Astrocyte of the cerebellum (primary cell): Measurements from ENCODE around the gene MTERF4.

Experiments
- DNase-seq: peaks from one replicate; pipeline ENCODE4 v3.0.0-alpha.2; 2011; ENCODE audit warnings: low read depth
- H3K4me3 ChIP-seq: 2 replicates; pipeline ENCODE4 v1.5.1; 2011; ENCODE audit warnings: mild to moderate bottlenecking, low read depth, low read length, moderate library complexity
- CTCF ChIP-seq: IDR thresholded peaks from 2 replicates; pipeline ENCODE4 v1.5.1; 2012; ENCODE audit warnings: low read length, low read depth, moderate library complexity, mild to moderate bottlenecking; ENCODE audit errors: missing control alignments
- in situ Hi-C: cut with HindIII; loops from 2 replicates; pipeline ENCODE4 v1.10.0; 2017; ENCODE audit warnings: low sequenced_read_pairs

Gene MTERF4

DNA sequence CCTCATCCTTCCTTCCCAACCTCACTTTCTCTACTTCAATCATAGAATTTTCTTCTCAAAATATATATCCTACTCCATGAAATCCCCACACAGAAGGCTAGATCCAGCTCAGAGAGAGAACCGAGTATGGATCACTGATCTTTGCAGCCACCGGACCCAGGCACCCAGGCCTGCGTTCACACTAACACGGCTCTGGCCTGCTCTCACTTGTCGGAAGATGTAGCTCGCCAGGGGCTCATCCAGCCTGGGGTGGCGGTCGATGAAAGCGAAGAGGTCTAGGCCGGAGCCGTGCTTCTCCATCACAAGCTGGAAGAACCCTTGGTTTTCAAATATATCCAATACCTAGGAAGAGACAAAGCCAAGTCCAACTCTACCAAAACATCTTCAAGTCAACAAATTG lies 12.7 kb upstream of the MTERF4 start:
- in situ Hi-C loops = no loop called here
- no peak for TF ChIP-seq CTCF
- H3K4me3 ChIP-seq = no peak overlapping the region
- DNase-seq = no peak

DNA sequence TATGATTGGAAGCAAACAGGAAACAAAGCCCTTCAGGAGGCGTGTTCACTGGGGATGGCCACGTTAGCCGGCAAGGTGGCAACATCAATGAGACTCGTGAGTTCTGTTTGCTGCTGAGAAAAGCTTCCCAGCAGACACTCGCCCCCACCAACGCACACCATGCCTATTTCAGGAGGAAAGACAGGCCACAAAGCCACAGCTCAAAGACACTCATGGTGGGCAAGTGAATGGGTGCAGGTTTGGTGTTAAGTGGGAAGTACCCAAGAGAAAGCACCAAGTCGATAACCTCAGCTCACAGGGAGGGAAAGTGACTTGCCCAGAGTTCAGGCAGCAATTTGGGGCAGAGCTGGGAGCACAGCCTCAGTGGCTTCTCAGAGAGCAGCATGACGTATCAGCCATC lies 10.5 kb upstream of the MTERF4 start:
- no peak for DNase-seq
- H3K4me3 ChIP-seq = no peak overlapping the region
- no peak for TF ChIP-seq CTCF
- in situ Hi-C loops = no loop called here

DNA sequence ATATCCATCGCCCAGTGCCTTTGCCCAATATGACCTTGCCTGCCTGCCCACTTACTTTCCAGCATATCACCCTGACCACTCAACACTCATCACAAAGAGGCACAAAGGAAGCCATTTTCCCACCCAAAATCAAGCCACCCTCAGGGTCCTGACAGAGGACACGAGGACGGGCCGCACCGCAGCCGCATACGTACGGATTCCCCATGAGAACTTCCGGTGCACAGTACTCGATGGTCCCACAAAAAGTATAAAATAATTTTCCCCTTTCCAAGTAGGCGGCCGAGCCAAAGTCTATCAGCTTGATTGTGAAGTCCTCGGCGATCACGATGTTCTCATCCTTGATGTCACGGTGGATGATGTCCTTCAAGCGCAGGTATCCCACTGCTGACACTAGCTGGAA lies 10.0 kb upstream of the MTERF4 start:
- no peak for TF ChIP-seq CTCF
- no peak overlapping the region for H3K4me3 ChIP-seq
- DNase-seq = no peak
- in situ Hi-C loops = no loop called here

GRCh38 chr2:241111440-241111805 lies 9.3 kb upstream of the MTERF4 start:
- in situ Hi-C loops = no loop called here
- no peak for TF ChIP-seq CTCF
- no peak for DNase-seq
- H3K4me3 ChIP-seq = no peak overlapping the region

DNA sequence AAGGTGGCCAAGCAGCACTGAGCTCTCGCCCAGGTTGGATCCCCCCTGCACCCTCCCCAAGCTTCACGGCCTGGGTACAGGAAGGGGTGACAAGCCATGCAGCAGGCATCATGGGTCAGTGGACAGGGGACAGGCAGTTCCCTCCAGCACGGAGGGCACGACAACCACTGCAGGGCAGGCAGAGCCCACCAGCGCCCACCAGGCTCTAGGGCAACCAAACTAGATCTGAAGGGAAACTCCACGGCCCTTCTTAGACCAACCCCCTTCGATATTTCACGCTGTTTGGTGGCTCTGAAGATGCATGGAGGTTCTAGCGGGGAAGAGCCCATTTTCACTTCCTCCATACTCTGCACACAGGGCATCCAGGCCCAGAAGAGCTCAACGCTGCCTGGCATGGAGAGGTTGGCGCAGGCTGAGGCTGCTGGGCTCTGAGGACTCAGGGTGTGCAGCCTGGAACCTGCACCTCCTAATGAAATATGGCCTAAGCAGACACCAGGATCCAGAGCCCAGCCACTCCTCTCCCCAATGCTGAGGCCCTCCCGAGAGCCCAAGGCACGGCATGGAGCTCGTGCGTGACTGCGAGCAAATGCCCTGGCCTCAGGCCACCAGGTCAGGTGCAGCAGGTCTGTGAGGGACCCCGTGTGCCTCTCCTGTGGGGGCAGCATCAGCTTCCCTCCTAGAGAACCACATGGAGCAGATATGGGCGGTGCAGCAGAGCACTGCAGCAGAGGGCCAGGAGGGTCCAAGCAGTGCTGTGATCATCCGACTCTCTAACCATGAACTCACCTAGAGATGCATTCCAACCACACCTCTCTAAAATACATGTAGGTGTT lies 8.7 kb upstream of the MTERF4 start:
- in situ Hi-C loops = no loop called here
- no peak for DNase-seq
- no peak overlapping the region for H3K4me3 ChIP-seq

DNA sequence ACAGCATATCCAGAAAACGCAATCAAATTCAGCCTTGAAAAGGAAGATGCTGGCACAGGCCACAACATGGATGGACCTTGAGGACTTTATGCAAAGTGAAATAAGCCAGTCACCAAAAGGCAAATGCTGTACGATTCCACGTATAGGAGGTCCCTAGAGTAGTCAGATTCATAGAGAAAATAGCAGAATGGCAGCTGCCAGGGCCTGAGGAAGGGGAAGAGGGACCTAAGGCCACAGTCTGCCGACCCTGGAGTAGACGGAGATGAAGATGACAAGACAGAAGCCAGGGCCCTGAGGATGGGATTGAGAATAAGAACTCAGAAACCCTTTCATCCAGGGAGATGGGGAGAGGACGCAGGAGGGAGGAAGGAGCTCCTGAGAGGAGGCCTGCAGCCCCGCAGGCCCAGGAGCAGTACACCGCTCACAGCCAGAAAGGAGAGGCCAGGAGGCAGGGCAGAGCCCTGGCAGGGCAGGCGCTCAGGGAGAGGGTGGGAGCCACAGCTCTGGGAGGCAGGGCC lies 8.1 kb upstream of the MTERF4 start:
- no peak overlapping the region for H3K4me3 ChIP-seq
- in situ Hi-C loops = no loop called here
- no peak for DNase-seq
- TF ChIP-seq CTCF = no peak

More for the DNA sequence above, 8.7 kb upstream of the MTERF4 start:
- no peak for TF ChIP-seq CTCF
